ENCODE measurements around the gene RNASE8. TPM values are rescaled to one million over a fixed set of nuclear protein-coding genes. Genes with fewer than 3 reads are reported as not detected.

Gene RNASE8
- total RNA-seq, 1 experiment from 2014 or later = not detected

DNA sequence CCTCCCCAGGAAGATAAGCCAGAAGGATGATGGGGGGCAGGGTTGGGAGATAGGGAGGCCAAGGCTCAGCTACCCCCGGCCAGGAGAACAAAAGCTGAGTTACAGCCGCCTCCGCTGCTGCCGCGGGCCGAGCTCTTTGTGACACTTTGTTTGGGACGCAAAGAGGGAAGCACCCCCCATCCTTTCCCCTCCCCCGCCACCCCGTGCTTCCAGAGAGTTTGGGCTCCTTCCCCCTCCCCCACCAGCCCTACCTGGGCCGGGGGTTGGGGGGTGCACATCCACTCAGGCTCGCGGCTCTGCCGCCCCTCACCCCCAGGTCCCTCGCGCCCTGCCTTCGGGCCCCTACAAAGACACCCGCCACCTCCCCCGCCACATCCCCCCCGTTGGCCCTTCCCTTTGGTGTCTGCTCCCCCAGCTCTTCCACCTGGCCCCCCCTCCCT lies 40.0 kb downstream of the RNASE8 start:
- BruUV-seq (replicated peaks) = no TSS peak
- Mint-ChIP-seq H3K4me3 (ENCODE audit: unreplicated experiment) (peak overlapping the region; percentile 65), H3K27me3 (ENCODE audit: insufficient read depth, unreplicated experiment) (no peaks in the 10 kb centered on the region), H3K27ac (ENCODE audit: unreplicated experiment) (peak overlapping the region; percentile 30), H3K36me3 (ENCODE audit: insufficient read depth, unreplicated experiment) (peaks cover 23% of the 10 kb centered on the region), H3K9me3 (ENCODE audit: unreplicated experiment) (no peaks in the 10 kb centered on the region), H3K4me1 (ENCODE audit: low read depth, unreplicated experiment) (peaks cover 40% of the 10 kb centered on the region)
- H3K4me1 ChIP-seq = peaks cover 25% of the 10 kb centered on the region
- CTCF ChIA-PET = interaction anchor here (0.6 to 3.1 kb wide), 7 partner anchors 9 to 1729 kb away, joined by 3 to 19 read pairs (median 3); partner anchors contain the start of gene ARHGEF40
- H3K36me3 ChIP-seq (ENCODE audit: control insufficient read depth, insufficient read depth, low read length) = no peaks in the 10 kb centered on the region
- intact Hi-C loops (cut with micrococcal nuclease; ENCODE audit: unreplicated experiment) = no loop called here
- H3K27me3 ChIP-seq (replicated peaks; ENCODE audit: control insufficient read depth, insufficient read depth, low read length) = no peaks in the 10 kb centered on the region
- no peaks in the 10 kb centered on the region for H3K9me3 ChIP-seq
- peak overlapping the region; percentile 39 for H3K4me3 ChIP-seq (ENCODE audit: low read depth, low read length)
- POLR2A ChIA-PET = no interaction called here
- DNase-seq = no peak
- TF ChIP-seq, protein P1, sequence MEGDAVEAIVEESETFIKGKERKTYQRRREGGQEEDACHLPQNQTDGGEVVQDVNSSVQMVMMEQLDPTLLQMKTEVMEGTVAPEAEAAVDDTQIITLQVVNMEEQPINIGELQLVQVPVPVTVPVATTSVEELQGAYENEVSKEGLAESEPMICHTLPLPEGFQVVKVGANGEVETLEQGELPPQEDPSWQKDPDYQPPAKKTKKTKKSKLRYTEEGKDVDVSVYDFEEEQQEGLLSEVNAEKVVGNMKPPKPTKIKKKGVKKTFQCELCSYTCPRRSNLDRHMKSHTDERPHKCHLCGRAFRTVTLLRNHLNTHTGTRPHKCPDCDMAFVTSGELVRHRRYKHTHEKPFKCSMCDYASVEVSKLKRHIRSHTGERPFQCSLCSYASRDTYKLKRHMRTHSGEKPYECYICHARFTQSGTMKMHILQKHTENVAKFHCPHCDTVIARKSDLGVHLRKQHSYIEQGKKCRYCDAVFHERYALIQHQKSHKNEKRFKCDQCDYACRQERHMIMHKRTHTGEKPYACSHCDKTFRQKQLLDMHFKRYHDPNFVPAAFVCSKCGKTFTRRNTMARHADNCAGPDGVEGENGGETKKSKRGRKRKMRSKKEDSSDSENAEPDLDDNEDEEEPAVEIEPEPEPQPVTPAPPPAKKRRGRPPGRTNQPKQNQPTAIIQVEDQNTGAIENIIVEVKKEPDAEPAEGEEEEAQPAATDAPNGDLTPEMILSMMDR (IDR thresholded peaks at IDR 0.05; ENCODE audit: insufficient read depth in 1 of 2, low read depth in 1 of 2, low read length in 1 of 2, severe bottlenecking in 1 of 2, unreplicated experiment in 1 of 2) = no peak

DNA sequence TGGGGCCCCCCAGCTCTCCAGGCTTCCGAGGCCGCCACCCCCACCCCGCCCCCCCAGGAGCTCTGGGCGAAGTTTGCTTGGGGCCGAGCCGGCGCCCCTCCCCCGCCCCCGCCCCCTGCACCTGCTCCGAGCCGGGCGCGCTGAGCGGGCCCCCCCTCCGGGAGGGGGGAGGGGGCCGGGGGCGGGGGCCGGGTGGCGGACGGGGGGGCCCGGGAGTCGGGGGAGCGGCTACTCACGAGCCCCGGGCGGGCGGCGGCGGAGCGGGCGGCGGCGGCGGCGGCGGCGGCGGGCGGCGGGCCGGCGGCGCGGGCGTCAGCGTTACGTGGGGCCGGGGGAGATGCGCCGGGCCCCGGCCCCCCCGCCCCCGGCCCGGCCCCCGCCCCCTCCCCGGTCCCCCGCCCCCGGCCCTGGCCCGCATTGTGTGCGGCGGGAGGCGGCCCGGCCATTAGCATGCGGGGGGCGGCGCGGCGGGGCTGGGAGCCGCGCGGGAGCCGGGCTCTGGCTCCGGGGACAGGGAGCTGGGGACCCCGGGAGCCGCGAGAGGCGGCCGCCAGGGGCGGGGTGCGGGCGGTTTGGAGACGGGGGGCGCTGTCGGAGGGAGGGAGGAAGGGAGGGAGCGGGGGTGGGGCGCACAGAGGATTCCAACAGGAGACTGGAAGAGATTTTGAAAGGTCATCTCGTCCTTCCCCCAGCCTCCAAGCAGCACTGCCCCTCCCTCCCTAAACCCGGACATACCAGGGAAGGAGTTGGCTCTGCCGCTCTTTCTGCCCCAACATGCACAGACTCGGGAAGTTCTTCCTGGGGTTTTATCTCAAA lies 40.7 kb downstream of the RNASE8 start, which contains the start of gene ZNF219:
Gene ZNF219, minus strand, starts transcription at position 580 of the 816 bp plus-strand sequence. CDS start 5,064 bp downstream, outside the sequence.
- POLR2A ChIA-PET = no interaction called here
- Histone ChIP-seq H3K4me1 (peaks cover 29% of the 10 kb centered on the region), H3K27me3 (replicated peaks; ENCODE audit: control insufficient read depth, insufficient read depth, low read length) (no peaks in the 10 kb centered on the region), H3K9me3 (no peaks in the 10 kb centered on the region), H3K4me3 (ENCODE audit: low read depth, low read length) (peak within 1 kb of the TSS; percentile 60), H3K36me3 (ENCODE audit: control insufficient read depth, insufficient read depth, low read length) (no peaks in the 10 kb centered on the region)
- Mint-ChIP-seq H3K36me3 (ENCODE audit: insufficient read depth, unreplicated experiment) (peaks cover 18% of the 10 kb centered on the region), H3K9me3 (ENCODE audit: unreplicated experiment) (no peaks in the 10 kb centered on the region), H3K27ac (ENCODE audit: unreplicated experiment) (peak within 1 kb of the TSS; percentile 38), H3K4me1 (ENCODE audit: low read depth, unreplicated experiment) (peaks cover 45% of the 10 kb centered on the region), H3K4me3 (ENCODE audit: unreplicated experiment) (peak within 1 kb of the TSS; percentile 81), H3K27me3 (ENCODE audit: insufficient read depth, unreplicated experiment) (no peaks in the 10 kb centered on the region)
- intact Hi-C loops (cut with micrococcal nuclease; ENCODE audit: unreplicated experiment) = no loop called here
- CTCF ChIA-PET = interaction anchor here (0.6 to 3.1 kb wide), 4 partner anchors 27 to 1729 kb away, joined by 3 to 19 read pairs (median 6); partner anchors contain the start of gene ARHGEF40
- no TSS peak for BruUV-seq (replicated peaks)
- TF ChIP-seq, protein P1 (IDR thresholded peaks at IDR 0.05; ENCODE audit: insufficient read depth in 1 of 2, low read depth in 1 of 2, low read length in 1 of 2, severe bottlenecking in 1 of 2, unreplicated experiment in 1 of 2) = no peak
- peak; percentile 70 to 81 for DNase-seq

DNA sequence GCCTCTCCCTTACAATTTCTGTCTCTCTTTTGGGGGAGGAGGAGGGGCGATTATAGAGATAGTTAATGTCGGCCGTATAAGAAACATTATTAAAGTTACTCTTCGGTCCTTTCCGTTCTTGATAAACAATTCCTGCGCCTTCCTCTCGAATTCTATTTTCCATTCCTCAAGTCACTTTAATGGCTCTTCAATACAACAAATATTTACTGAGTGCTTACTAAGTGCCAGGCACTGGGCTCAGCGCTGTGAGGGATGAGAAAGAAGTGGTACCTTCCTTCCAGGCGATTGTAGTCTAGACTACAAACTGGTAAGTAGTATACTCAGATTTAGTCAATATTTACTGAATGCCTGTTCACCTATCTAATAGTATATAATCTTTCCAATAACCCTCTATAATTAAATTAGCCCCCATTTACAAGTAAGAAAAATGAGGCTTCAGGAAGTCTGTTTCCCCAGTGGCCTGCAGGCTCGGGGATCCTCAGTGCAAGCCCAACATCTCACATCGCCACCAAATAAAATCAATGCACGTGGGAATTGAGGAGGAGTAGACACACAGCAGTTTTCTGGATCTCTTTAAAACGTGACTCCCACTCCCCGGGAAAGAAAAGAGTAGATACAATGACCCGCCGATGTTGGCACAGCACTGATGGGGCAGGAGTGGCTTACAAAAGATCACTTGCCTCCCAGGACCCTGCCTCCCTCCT lies 41.4 kb downstream of the RNASE8 start:
- POLR2A ChIA-PET = no interaction called here
- peaks cover 21% of the 10 kb centered on the region for H3K36me3 Mint-ChIP-seq (ENCODE audit: insufficient read depth, unreplicated experiment)
- no peaks in the 10 kb centered on the region for H3K27me3 ChIP-seq (replicated peaks; ENCODE audit: control insufficient read depth, insufficient read depth, low read length)
- H3K27ac Mint-ChIP-seq (ENCODE audit: unreplicated experiment) = peak overlapping the region; percentile 38
- BruUV-seq (replicated peaks) = TSS peak; percentile 94
- H3K36me3 ChIP-seq (ENCODE audit: control insufficient read depth, insufficient read depth, low read length) = no peaks in the 10 kb centered on the region
- no peak for DNase-seq
- H3K4me1 Mint-ChIP-seq (ENCODE audit: low read depth, unreplicated experiment) = peaks cover 45% of the 10 kb centered on the region
- no peaks in the 10 kb centered on the region for H3K9me3 Mint-ChIP-seq (ENCODE audit: unreplicated experiment)
- H3K4me1 ChIP-seq = peaks cover 29% of the 10 kb centered on the region
- TF ChIP-seq, protein P1 (IDR thresholded peaks at IDR 0.05; ENCODE audit: insufficient read depth in 1 of 2, low read depth in 1 of 2, low read length in 1 of 2, severe bottlenecking in 1 of 2, unreplicated experiment in 1 of 2) = no peak
- intact Hi-C loops (cut with micrococcal nuclease; ENCODE audit: unreplicated experiment) = no loop called here
- no peaks in the 10 kb centered on the region for H3K9me3 ChIP-seq
- CTCF ChIA-PET = interaction anchor here (0.6 to 1.3 kb wide), 2 partner anchors 27 to 29 kb away, joined by 4 read pairs; partner anchors contain the start of gene ARHGEF40
- peak overlapping the region; percentile 81 for H3K4me3 Mint-ChIP-seq (ENCODE audit: unreplicated experiment)
- H3K27me3 Mint-ChIP-seq (ENCODE audit: insufficient read depth, unreplicated experiment) = no peaks in the 10 kb centered on the region
- peak overlapping the region; percentile 60 for H3K4me3 ChIP-seq (ENCODE audit: low read depth, low read length)

All from Caco-2 (cell line).